ENCODE measurements around the gene FBXO2.
A peak's percentile ranks its signal among the peaks of the same experiment; 100 is the strongest.

FBXO2 gene, protein sequence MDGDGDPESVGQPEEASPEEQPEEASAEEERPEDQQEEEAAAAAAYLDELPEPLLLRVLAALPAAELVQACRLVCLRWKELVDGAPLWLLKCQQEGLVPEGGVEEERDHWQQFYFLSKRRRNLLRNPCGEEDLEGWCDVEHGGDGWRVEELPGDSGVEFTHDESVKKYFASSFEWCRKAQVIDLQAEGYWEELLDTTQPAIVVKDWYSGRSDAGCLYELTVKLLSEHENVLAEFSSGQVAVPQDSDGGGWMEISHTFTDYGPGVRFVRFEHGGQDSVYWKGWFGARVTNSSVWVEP

DNA sequence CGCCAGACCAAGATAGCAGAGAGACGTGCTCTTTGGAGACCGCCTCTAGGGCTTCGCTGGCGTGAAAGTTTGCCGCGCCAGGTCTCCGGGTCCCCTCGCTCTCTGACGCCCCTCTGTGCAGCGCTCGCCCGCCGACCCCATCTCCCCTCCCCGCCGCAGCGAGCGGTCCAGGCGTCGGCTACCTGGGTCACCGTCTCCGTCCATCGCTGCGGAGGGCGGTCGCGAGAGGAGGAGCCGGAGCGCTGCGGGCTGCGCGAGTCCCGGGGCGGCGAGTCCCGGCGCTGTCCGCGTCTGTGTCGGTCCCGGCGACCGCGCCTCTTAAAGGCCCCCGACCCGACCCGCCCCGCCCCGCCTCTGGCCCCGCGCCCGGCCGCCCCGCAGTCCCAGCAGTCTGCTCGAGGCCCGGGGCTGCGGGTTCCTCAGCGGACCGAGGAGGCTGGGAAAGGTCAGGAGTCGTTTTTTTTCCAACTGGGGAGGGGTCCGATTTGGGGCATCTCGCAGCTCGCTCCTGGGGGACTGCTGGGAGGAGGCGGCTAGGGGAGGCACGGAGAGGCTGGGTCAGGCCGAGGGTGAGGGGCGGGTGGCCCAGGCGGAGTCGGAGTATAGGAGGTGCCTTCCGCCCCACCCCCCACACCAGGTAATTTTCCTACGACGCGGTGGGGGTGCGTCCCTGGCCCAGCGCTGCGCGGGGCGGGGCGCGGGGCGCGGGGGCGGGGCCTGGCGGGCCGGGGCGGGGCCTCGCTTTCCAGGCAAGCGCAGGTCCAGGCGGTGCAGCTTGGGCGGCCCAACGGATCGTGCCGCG is at the start of gene FBXO2, which contains the start of gene FBXO44:
Gene FBXO2, minus strand, starts transcription at position 293 of the 802 bp plus-strand sequence. Its CDS starts 89 bp downstream, at position 204.
Gene FBXO44, plus strand, starts transcription at position 741 of the 802 bp plus-strand sequence. CDS start 959 bp downstream, outside the sequence.
- DNase-seq (ENCODE audit: low spot score) = peak; percentile 67

DNA sequence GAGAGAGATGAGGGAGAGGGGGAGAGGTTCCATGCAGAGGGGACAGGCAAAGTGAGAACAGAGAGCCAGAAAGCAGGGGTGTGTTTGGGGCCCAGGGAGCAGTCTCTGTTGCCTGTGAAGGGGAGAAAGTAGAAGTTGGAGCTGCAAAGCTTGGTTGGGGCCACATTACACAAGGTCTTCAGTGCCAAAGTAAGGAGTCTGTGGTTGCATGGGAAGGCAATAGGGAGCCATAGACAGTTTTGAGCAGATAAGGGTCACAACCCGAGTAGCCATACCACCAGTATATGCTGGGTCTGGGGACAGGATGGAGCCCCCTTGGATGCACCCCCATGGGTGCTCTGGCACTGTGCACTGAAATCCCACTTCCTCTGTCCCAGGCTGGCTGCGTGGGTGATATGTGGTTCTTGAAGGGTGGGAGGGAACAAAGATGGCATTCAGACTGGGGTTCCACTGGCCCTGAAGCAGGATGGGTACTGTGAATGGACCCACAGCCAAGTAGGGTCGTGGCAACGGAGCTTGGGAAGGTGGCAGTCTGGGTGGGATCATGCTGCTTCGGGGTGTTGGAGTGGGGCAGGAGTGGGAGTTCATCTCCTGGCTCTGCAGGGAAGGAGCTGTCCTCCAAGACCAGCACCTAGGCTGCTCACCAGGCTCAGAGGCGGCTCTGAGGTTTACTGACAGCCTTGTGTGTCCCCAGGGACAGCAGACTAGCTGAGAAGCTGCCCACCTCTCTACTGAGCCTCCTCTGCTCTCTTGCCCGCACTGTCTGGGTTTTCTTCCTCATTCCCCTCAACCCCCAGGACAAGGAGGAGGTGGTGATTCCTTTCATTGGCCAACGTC is 49.3 kb upstream of the FBXO2 start:
- no peak for DNase-seq (ENCODE audit: low spot score)

DNA sequence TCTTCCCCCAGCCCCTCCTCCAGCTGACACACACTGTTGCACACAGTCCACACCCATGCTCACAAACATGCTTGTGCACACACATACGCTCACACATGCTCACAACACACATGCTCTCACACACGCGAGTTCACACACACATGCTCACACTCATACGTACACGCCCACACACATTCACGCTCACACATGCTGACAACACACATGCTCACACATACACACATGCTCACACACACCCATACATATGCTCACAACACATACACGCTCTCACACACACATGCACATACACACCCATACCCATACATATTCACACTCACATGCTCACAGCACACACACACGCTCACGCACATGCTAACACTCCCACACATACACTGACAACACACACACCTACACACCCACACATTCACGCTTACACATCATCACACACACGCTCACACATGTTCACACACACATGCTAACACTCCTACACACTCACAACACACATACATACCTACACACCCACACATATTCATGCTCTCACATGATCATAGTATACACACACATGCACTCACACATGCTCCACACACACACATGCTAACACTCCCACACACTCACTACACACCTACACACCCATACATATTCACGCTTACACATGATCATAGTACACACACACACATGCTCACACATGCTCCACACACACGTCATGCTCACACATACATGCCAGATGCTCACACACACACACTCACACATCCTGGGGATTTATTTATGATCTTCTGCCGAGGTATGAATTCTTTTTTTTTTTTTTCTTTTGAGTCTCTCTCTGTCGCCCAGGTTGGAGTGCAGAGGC is 48.0 kb upstream of the FBXO2 start:
- no peak for DNase-seq (ENCODE audit: low spot score)

DNA sequence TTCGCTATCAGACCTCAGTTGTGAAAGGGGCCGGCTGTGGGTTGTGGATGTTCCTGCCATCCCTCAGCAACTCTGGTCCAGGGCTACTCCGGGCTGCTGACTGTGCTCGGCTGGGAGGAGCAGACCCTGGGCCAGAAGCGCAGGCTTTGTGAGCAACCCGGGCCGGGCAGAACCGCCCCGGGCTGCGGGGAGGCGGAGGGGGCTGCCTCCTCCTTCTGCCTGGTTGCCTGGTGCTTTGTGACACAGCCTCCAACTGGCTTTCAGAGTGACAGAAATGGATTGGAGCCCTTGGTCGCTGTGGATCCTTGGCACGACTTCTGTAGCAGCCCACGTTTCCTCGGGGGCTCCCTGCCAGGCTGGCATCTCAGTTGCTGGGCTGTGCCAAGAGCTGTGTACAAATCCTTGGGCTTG is 47.3 kb upstream of the FBXO2 start:
- DNase-seq (ENCODE audit: low spot score) = peak; percentile 27

DNA sequence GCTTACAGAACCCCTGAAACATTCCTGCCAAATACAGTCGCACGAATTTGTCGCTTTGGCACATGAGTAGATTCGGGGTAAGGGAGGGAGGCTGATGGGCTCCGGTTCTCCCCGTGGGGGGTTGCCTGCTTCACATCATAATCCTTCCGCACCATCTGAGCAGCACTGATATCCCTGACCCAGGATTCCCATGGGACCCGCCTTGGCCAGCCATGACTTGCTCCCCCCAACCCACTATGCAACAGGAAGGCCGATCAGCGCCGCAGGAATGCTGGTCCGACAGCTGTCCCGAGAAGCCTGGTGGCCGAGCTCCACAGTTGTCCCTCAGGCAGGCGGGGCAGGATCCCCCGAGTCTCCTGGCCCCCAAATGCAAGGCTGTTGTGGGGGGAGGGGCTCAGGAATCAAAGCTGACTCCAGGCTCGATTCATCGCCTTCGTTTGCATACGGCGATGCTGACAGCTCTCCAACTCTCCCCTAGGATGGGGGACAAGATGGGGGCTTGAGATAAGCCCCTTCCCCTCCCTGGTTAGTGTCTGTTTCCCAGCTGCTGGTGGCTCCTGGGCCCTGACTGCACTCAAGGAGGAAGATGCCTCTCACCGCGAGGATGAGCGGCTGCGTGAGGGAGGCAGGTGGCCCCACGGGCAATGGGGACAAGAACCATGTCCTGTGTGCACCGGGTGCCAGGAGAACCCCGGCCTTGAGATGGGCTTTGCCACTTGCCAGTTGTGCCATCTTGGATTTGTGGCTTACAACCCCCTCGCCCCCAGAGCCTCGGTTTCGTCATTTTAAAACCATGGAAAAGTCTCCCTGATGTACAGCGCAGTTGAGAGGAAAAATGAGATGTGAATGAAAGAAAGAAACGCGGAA is 46.6 kb upstream of the FBXO2 start:
- no peak for DNase-seq (ENCODE audit: low spot score)

DNA sequence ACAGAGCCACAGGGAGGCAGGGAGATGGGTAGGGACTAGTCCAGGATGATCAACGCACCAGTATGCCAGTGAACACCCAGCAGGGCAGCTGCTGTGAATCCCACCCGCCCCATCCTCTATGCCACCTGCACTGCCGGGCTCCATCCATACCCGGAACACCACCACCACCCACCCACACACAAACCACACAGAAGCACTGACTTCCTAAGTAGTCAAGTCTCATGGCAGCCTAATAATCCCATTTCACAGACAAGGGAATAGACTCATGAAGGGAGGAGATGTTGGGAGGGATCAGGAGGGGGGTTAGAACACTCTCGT is 43.6 kb upstream of the FBXO2 start:
- no peak for DNase-seq (ENCODE audit: low spot score)

DNA sequence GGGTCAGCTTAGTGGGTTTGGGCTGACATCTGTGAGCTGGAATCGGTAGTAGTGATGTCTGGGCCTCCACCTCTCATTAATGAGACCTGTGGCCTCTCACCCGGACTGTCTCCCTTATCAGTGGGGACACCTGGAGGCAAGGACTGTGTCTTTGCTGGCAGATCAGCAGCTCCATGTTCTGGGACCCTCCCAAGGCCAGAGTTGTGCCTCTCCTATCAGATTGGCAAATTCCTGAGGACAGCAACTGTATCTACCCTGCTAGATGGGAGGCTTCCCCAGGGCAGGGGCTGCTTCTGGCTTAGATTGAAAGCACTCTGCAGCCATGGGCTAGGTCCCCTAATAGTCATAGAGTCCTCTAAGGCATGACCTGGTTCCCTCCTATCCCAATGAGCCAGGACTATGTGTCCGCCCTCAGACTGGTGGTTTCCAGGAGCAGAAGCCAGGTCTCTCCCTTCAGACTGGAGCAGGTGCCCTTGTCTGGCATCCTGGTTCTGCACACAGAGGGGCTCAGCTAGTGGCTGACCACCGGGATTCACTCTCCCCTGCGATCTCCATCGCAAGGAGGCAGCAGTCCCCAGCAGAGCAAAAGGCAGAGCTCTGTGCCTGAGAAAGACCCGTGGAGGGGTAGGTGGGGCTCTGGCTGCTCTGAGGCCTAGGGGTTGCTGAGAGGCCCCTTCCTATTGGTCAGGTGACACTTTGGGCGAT is 43.1 kb upstream of the FBXO2 start:
- DNase-seq (ENCODE audit: low spot score) = no peak

DNA sequence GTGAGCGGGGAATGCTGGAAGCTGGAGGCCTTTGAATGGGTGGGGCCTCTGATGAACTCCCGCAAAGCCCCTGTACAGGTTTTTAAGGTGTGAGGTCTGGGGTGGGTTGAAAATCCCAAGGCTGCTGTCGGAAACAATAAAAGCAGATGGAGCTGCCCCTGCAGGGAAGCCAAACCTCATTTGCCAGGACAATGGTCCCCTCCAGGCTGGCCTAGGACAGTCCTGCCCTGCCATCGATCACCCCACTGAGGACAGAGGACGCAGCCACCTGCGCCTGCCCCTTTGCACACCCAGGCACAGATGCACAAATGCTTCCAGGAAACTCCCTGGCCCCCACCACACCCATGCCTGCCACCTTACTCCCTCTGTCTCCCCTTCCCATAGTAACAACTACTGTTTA is 41.6 kb upstream of the FBXO2 start:
- no peak for DNase-seq (ENCODE audit: low spot score)

DNA sequence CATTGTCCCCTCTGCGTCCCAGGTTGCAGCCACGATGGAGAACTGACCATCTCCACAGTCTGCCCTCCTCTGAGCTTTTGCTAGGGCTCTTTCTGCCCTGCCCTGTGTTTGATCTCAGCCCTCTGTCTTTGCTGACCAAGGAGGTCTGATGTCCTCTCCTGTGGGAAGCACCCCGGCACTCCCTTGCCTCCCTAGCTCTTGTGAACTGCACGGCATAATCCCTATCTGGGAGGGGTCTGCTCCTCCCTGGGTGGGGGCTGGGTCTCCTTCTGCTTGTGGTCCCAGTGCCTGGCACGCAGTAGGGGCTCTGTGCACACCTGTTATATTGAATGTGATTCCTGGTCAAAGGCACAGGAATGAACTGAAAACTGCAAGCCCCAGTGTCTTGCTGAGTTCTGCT is 39.7 kb upstream of the FBXO2 start:
- no peak for DNase-seq (ENCODE audit: low spot score)

DNA sequence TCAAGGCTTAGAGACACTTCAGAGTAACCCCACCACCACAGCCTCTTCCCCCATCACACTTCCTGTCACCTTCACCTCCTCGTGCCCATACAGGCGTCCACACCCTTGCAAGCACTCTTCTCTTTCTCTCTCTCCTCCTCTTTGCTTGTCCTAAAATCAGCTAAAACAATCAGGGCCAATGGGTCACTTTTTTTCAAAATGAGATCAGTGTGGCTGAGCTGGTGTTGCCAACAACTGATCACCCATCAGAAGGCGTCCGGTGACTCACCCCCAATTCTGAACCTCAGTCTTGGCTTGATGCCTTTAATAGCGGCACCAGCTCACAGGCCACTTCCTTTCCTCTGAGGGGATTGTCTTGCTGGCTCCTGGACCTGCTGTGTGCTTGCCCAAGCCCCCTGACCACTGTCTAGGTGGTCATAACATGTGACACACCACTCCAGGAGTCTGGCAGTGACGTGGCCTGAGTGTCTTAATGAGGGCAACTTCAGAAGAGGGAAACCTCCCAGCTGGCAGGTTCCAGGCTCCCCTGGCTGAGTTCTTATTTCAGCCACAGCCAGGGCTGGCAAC is 38.9 kb upstream of the FBXO2 start:
- DNase-seq (ENCODE audit: low spot score) = peak; percentile 97

DNA sequence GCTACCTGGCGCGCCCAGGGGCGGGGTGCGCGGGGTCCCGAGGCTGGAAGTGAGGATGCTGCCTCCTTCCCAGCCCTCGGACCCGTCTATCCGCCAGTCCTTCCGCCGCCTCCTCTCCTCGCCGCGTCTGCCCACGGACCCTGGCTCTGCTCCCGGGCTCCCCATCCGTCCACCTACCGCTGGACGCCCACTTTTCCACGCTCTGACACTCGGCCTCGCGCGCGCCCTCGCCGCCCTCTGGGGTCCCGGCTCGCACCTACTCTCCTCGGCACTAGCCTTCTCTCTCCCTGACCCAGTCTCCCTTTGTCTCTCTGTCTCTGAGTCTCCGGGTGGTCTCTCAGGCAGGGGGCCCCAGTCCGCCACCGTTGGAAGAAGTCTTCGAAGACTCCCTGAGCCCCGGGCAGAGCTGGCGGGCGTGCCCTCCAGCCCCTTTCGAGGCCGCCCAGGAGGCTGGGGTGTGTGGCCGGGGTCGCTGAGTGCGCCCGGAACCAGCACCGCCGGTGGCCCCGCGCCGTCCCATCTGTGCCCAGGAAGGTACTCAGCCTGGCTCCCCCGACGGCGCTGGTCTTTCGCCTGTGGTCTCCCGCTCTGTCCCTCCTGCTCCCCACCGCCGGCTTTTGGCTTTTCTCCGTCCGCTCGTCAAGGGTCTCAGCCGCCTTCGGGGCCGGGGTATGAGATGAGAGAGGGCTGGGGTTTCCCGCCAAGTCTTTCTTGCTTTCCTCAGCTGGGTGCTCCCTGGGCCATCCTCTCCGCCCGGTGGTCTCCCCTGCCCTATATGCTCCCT is 37.9 kb upstream of the FBXO2 start:
- DNase-seq (ENCODE audit: low spot score) = no peak

DNA sequence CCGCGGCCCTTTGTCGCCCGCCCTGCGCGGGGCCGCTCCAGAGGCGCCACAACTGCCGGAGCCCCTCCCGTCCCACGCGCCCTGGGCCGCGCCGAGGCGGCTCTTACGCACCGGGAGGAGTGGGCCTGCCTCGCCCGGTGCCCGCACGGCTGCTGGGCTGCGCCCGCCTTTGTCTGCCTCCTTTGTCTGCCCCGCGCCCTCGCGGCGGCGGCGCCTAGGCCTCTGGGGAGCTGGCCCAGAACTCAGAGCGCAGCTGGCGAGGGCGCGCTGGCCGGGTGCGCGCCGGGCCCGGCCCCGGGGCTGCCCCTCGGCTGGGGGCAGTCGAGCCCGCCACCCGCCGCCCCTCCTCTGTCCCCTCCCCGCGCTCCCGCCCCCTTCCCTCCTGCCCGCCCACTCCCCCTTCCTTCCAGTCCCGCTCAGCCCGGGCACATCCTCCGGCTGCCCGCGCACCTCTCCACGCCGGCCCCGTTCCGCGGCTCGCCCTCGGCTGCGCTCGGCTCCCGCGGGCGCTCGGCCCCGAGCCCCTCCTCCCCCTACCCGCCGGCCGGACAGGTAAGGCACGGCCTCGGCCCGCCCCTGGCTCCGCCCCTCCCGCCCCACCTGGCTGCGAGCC is 37.2 kb upstream of the FBXO2 start, which contains the start of gene DRAXIN:
Gene DRAXIN, plus strand, starts transcription at position 409 of the 613 bp plus-strand sequence. CDS start 14,549 bp downstream, outside the sequence.
- DNase-seq (ENCODE audit: low spot score) = no peak

DNA sequence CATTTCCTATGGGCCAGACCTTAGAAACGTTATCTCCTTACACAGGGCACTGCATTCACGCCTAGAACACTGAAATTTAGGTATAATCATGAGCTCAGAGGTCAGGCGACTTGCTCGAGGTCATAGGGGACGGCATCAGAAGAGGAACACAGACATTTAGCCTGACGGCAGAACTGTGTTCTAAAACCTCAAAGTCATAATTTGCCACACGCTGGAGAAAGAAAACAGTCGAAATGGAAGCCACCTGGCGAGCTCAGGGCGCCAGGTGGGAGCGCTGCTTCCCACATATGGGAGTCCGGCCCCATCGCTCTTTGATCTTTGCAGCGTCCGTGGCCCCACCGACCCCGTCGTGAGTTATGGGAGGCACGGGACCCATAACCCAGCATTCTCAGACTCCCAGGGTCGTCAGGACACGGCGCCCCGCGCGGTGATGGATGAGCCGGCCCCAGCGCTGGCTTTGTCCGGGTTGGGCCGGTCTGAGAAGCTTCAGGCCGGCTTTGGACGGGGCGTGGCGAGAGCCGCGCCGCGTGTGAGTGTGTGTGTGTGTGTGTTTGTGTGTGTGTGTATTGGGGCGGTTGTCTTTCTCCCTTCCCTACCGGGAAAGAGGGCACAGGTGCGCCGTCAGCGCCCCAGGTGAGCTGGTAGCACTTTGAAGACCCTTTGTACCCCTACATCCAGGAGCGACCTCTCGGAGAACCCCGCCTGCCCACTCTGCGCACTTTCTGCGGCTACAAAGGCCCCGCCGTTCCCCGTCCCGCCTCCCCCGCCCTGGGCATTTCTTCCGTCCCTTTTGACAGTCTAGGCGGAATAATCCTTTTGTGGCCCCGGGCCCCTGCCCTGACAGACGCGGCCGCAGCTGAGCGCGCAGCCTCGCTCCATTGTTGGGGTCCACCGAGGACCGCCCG is 36.4 kb upstream of the FBXO2 start:
- no peak for DNase-seq (ENCODE audit: low spot score)

DNA sequence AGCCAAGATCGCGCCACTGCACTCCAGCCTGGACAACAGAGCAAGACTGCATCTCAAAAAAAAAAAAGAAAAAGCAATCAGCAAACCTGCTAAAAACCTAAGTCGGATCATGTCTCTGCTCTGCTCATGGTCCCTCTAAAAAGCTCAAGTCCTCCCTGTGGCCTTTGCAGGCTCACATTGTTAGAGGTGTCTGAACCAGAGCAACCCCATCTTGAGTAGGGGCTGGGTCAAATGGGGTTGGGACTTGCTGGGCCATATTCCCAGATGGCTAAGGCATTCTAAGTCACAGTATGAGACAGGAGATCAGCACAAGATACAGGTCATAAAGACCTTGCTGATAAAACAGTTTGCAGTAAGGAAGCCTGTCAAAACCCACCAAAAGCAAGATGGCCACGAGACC is 34.3 kb upstream of the FBXO2 start:
- DNase-seq (ENCODE audit: low spot score) = no peak

DNA sequence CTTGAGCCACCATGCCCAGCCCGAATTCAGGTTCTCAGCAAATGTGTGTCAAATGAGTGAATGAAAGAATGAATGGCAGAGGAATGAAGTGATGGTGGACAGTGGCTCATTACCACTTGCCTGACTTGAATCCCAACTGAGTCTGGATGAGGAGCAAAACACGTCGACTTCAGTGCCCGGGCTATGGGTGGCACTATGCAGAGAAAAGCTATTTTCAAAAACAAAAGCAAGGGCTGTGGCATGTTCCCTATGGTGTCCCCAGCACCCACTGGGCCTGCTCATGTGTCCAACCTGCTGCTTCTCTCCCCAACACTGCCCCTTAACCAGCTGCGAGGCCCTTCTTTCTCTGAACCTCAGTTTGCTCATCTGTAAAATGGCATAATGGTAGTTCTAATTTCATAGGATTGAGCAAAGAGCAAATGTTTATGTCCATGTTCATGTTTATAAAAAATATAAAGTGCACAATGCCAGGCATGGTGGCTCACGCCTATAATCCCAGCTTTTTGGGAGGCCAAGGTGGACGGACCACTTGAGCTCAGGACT is 31.1 kb upstream of the FBXO2 start:
- DNase-seq (ENCODE audit: low spot score) = no peak

DNA sequence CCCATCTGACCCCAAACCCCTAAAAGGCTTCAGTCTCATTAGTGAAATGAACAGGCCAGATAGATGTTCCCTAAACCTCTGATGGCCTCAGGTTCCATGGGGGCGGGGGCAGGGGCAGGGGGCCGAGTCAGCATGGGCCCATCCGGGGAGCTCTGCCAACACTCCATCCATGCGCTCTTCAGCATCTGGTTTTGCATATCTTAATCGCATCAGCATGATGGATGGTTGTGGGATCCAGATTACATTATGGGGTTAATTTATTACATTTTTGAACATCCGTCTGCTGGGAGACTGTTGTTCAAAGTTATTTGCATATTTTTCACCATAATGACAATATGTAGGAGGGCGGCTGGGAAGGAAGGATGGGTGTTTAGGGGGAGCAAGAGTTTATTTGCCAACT is 29.8 kb upstream of the FBXO2 start:
- DNase-seq (ENCODE audit: low spot score) = no peak

DNA sequence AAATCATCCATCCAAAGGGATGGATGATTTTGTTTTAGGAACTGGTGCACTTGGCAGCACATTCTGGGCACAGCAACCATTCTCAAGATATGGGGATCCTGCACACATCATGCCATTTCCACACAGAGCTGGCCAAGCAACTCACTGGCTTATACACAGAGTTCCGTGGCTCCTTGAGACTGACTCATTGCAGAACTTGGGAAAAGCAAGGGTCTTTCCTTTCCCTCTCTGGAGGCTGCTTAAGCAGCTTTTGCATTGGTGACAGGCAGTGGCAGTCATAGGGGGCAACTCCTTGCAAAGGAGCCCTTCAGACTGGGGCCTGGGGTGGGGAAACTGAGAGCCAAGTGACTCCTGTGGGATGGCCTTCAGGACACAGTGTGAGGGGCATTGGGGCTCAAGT is 28.6 kb upstream of the FBXO2 start:
- DNase-seq (ENCODE audit: low spot score) = no peak
